H9 (cell line): ENCODE measurements around the gene PIPOX. TPM values are rescaled to one million over a fixed set of nuclear protein-coding genes. Genes with fewer than 3 reads are reported as not detected.

ENCODE experiments used
- DNase-seq: peaks from one replicate; pipeline ENCODE4 v3.0.0-alpha.2; 2017
- H2AFZ ChIP-seq: one replicate; pipeline ENCODE4 v1.6.1; 2013; ENCODE audit warnings: mild to moderate bottlenecking, low read length, control low read depth, moderate library complexity
- H2AK5ac ChIP-seq: 2 replicates; pipeline ENCODE4 v1.6.1; 2013; ENCODE audit warnings: low read length, control low read depth, mixed read lengths; ENCODE audit not compliant: insufficient read length
- H2BK120ac ChIP-seq: one replicate; pipeline ENCODE4 v1.6.1; 2013; ENCODE audit warnings: low read depth, mild to moderate bottlenecking, low read length, control low read depth, inconsistent platforms; ENCODE audit not compliant: poor library complexity, severe bottlenecking
- H2BK12ac ChIP-seq: 2 replicates; pipeline ENCODE4 v1.6.1; 2013; ENCODE audit warnings: low read length, control low read depth, mixed read lengths, low read depth; ENCODE audit not compliant: insufficient read length
- H2BK15ac ChIP-seq: 2 replicates; pipeline ENCODE4 v1.6.1; 2013; ENCODE audit warnings: low read depth, low read length, control low read depth
- H2BK20ac ChIP-seq: one replicate; pipeline ENCODE4 v1.6.1; 2013; ENCODE audit warnings: low read depth, mild to moderate bottlenecking, low read length, control low read depth, inconsistent platforms; ENCODE audit not compliant: poor library complexity, severe bottlenecking
- H2BK5ac ChIP-seq: 2 replicates; pipeline ENCODE4 v1.6.1; 2013; ENCODE audit warnings: low read length, control low read depth, mixed read lengths; ENCODE audit not compliant: insufficient read length
- H3K14ac ChIP-seq: 2 replicates; pipeline ENCODE4 v1.6.1; 2013; ENCODE audit warnings: low read length, control low read depth; ENCODE audit not compliant: insufficient read depth
- H3K18ac ChIP-seq: 2 replicates; pipeline ENCODE4 v1.6.1; 2013; ENCODE audit warnings: low read depth, mild to moderate bottlenecking, mixed read lengths, low read length, control low read depth; ENCODE audit not compliant: insufficient read length
- H3K23ac ChIP-seq: 2 replicates; pipeline ENCODE4 v1.6.1; 2013; ENCODE audit warnings: low read length, control low read depth, mixed read lengths, low read depth; ENCODE audit not compliant: insufficient read length
- H3K23me2 ChIP-seq: 2 replicates; pipeline ENCODE4 v1.6.1; 2013; ENCODE audit warnings: low read depth, mild to moderate bottlenecking, mixed read lengths, low read length, control low read depth; ENCODE audit not compliant: insufficient read length, poor library complexity, severe bottlenecking
- H3K27ac ChIP-seq: 2 replicates; pipeline ENCODE4 v1.5.1; 2013; ENCODE audit warnings: low read length, control low read depth, mixed read lengths, low read depth; ENCODE audit not compliant: insufficient read length
- H3K27me3 ChIP-seq: 2 replicates; pipeline ENCODE4 v1.6.1; 2013; ENCODE audit warnings: low read length, control low read depth, inconsistent platforms; ENCODE audit not compliant: insufficient read depth
- H3K4ac ChIP-seq: 2 replicates; pipeline ENCODE4 v1.6.1; 2013; ENCODE audit warnings: low read depth, mild to moderate bottlenecking, control low read depth, inconsistent platforms, low read length, moderate library complexity
- H3K4me1 ChIP-seq: 2 replicates; pipeline ENCODE4 v1.6.1; 2013; ENCODE audit warnings: low read length, control low read depth, inconsistent platforms; ENCODE audit not compliant: insufficient read depth
- H3K4me2 ChIP-seq: 2 replicates; pipeline ENCODE4 v1.6.1; 2013; ENCODE audit warnings: low read length, control low read depth, mixed read lengths; ENCODE audit not compliant: insufficient read length, insufficient read depth
- H3K56ac ChIP-seq: 2 replicates; pipeline ENCODE4 v1.6.1; 2013; ENCODE audit warnings: low read depth, mild to moderate bottlenecking, mixed read lengths, low read length, control low read depth; ENCODE audit not compliant: insufficient read length
- H3K79me1 ChIP-seq: 2 replicates; pipeline ENCODE4 v1.6.1; 2013; ENCODE audit warnings: low read depth, mild to moderate bottlenecking, moderate library complexity, low read length, control low read depth, inconsistent platforms; ENCODE audit not compliant: insufficient read depth, poor library complexity, severe bottlenecking
- H3K79me2 ChIP-seq: 2 replicates; pipeline ENCODE4 v1.6.1; 2013; ENCODE audit warnings: low read length, control low read depth, inconsistent platforms; ENCODE audit not compliant: insufficient read depth
- H3K9ac ChIP-seq: 2 replicates; pipeline ENCODE4 v1.6.1; 2013; ENCODE audit warnings: low read length, control low read depth, mixed read lengths; ENCODE audit not compliant: insufficient read length; ENCODE audit errors: extremely low read depth
- H3K9me3 ChIP-seq: one replicate; pipeline ENCODE4 v1.6.1; 2013; ENCODE audit warnings: low read depth, low read length, inconsistent platforms; ENCODE audit not compliant: control insufficient read depth
- H3T11ph ChIP-seq: one replicate; pipeline ENCODE4 v1.6.1; 2013; ENCODE audit warnings: mild to moderate bottlenecking, low read length, control low read depth, inconsistent platforms
- H4K20me1 ChIP-seq: one replicate; pipeline ENCODE4 v1.6.1; 2013; ENCODE audit not compliant: control insufficient read depth, insufficient read length, insufficient read depth
- H4K5ac ChIP-seq: 2 replicates; pipeline ENCODE4 v1.6.1; 2013; ENCODE audit warnings: low read depth, mild to moderate bottlenecking, mixed read lengths, low read length, control low read depth; ENCODE audit not compliant: insufficient read length
- H4K8ac ChIP-seq: replicated peaks from 2 replicates; pipeline ENCODE4 v1.6.1; 2013; ENCODE audit warnings: low read length, control low read depth, mixed read lengths, low read depth; ENCODE audit not compliant: insufficient read length
- H4K91ac ChIP-seq: 2 replicates; pipeline ENCODE4 v1.6.1; 2013; ENCODE audit warnings: low read depth, mild to moderate bottlenecking, moderate library complexity, mixed read lengths, low read length, control low read depth; ENCODE audit not compliant: insufficient read length
- H3K27ac Mint-ChIP-seq, 3 experiments: 2 replicates in 2 of 3; 3 replicates in 1 of 3; pipeline ENCODE4 v1.8.0; 2020 to 2021; ENCODE audit warnings: mixed read lengths in 3 of 3, mild to moderate bottlenecking in 1 of 3, moderate library complexity in 1 of 3
- H3K27me3 Mint-ChIP-seq: 2 replicates; pipeline ENCODE4 v1.8.0; 2021; ENCODE audit warnings: low read depth, mild to moderate bottlenecking, moderate library complexity, mixed read lengths
- H3K36me3 Mint-ChIP-seq, 3 experiments: 2 replicates in 2 of 3; 3 replicates in 1 of 3; pipeline ENCODE4 v1.8.0; 2020 to 2021; ENCODE audit warnings: low read depth in 3 of 3, mixed read lengths in 3 of 3; ENCODE audit not compliant: insufficient read depth in 1 of 3
- H3K4me1 Mint-ChIP-seq, 2 experiments: 2 replicates each; pipeline ENCODE4 v1.8.0; 2020; ENCODE audit warnings: mixed read lengths in 2 of 2
- H3K4me3 Mint-ChIP-seq, 2 experiments: 2 replicates in 1 of 2; 3 replicates in 1 of 2; pipeline ENCODE4 v1.8.0; 2020 to 2021; ENCODE audit warnings: mild to moderate bottlenecking in 2 of 2, mixed read lengths in 2 of 2, moderate library complexity in 1 of 2
- H3K9me3 Mint-ChIP-seq, 2 experiments: 2 replicates in 1 of 2; 3 replicates in 1 of 2; pipeline ENCODE4 v1.8.0; 2020; ENCODE audit warnings: mild to moderate bottlenecking in 2 of 2, mixed read lengths in 2 of 2, moderate library complexity in 1 of 2
- WGBS: extraction: QIAGEN DNeasy Blood & Tissue Kit; methylation state at CpG from one replicate; pipeline ENCODE4 v1.1.7; 2013; ENCODE audit warnings: missing lambda C conversion rate, low lambda C conversion rate, mixed read lengths; ENCODE audit not compliant: insufficient read length; ENCODE audit errors: extremely low coverage; 5-methylcytosine and 5-hydroxymethylcytosine counted together
- total RNA-seq: library from RNA; stranded (reverse); gene quantifications from 2 replicates; pipeline ENCODE4 v1.2.1, GENCODE V29; 2021
- TF ChIP-seq, protein P1 (sequence below): fragments of 200-600 bp; sonication (generic); conservative IDR thresholded peaks from 3 replicates; pipeline ENCODE4 v1.8.0; 2021; ENCODE audit warnings: antibody characterized with exemption, mild to moderate bottlenecking

Gene PIPOX
- total RNA-seq, 1 experiment from 2014 or later: 30.1 TPM

DNA sequence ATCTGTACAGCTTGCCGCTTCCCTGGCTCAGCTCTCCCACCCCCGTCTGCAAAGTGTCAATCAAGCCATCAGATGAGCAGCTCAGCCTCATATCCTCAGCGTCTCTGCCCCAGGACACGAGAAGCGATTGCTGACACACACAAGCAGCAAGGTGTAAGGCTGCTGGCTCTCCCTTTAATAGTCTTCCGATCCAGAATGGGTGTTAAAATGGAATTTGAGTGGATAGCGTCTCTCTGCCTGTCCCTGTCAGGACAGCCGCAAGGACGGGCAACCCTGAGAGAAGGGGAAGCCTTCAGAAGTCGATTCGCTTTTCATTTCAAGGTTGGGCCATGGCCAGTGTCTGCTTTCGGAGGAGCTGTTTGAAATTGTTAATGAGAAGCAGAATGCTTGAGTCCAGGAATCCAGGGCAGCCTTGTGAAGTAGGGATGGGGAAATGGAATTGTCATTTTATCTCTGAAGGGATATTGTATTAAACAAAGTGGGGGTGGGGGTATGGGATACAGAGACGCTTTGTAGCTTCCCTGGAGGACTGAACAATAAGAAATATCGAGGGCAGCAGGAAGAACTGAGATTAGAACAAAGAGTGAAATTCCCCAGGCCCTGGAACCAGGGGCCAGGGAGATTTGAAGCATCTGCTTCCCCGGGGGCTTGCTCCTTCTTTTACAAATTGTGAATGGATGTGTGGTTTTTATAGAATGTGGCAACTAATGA lies 4.7 kb upstream of the PIPOX start:
- H3K9me3 Mint-ChIP-seq: peaks cover 19 to 20% of the 10 kb centered on the region in 2 experiments
- peaks cover 34 to 37% of the 10 kb centered on the region in 2 experiments for H3K4me1 Mint-ChIP-seq
- H3K14ac ChIP-seq: peak overlapping the region; percentile 0; the same call in 1 of the 2 replicates
- H2BK120ac ChIP-seq: no peak overlapping the region
- H3K9ac ChIP-seq: no peak overlapping the region
- H3K27ac ChIP-seq: no peak overlapping the region
- no peak overlapping the region for H3T11ph ChIP-seq
- no peak overlapping the region for H3K56ac ChIP-seq
- no peak overlapping the region for H2BK5ac ChIP-seq
- H3K23ac ChIP-seq: no peak overlapping the region
- H4K8ac ChIP-seq: no peak overlapping the region
- H3K18ac ChIP-seq: no peak overlapping the region
- H3K4me2 ChIP-seq: no peak overlapping the region
- H4K20me1 ChIP-seq: no peaks in the 10 kb centered on the region
- H3K9me3 ChIP-seq: no peaks in the 10 kb centered on the region
- no peaks in the 10 kb centered on the region for H3K79me2 ChIP-seq
- H3K27ac Mint-ChIP-seq: no peak overlapping the region
- peaks cover 16% of the 10 kb centered on the region for H3K4me1 ChIP-seq
- peaks cover 5% of the 10 kb centered on the region for H3K23me2 ChIP-seq
- no peak overlapping the region for H2AK5ac ChIP-seq
- H4K91ac ChIP-seq: no peak overlapping the region
- no peak overlapping the region for H2AFZ ChIP-seq
- WGBS: no CpG with 5 or more reads among the region's 15 CpGs
- H3K4me3 Mint-ChIP-seq: no peak overlapping the region
- no peaks in the 10 kb centered on the region for H3K27me3 ChIP-seq
- H3K4ac ChIP-seq: no peak overlapping the region
- no peak overlapping the region for H2BK15ac ChIP-seq
- no peak overlapping the region for H2BK20ac ChIP-seq
- peaks cover 13 to 20% (median 15%) of the 10 kb centered on the region in 3 experiments for H3K36me3 Mint-ChIP-seq
- H3K27me3 Mint-ChIP-seq: peaks cover 5% of the 10 kb centered on the region
- no peak for DNase-seq
- TF ChIP-seq, protein P1, sequence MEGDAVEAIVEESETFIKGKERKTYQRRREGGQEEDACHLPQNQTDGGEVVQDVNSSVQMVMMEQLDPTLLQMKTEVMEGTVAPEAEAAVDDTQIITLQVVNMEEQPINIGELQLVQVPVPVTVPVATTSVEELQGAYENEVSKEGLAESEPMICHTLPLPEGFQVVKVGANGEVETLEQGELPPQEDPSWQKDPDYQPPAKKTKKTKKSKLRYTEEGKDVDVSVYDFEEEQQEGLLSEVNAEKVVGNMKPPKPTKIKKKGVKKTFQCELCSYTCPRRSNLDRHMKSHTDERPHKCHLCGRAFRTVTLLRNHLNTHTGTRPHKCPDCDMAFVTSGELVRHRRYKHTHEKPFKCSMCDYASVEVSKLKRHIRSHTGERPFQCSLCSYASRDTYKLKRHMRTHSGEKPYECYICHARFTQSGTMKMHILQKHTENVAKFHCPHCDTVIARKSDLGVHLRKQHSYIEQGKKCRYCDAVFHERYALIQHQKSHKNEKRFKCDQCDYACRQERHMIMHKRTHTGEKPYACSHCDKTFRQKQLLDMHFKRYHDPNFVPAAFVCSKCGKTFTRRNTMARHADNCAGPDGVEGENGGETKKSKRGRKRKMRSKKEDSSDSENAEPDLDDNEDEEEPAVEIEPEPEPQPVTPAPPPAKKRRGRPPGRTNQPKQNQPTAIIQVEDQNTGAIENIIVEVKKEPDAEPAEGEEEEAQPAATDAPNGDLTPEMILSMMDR: no peak
- H2BK12ac ChIP-seq: no peak overlapping the region
- no peak overlapping the region for H4K5ac ChIP-seq
- no peaks in the 10 kb centered on the region for H3K79me1 ChIP-seq
